ENCODE data around the gene DBH.

DBH gene

DNA sequence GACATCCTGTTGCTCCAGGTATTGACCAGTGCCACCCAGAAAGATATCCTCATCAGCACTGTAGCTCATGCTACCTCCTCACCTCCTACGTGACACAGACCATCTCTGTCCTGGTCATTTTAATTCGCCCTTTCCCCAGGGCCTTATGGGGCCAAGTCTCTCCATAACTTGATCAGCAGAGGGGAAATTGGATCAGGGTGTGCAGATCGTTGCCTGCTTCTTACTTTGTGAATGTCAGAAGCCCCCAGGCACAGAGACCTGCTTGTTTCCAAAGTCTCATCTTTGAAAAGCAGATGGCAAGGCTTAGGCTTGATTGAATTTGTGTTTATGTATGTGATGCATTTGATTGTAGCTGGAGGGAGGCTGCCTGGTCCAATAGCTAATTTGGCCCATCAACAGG is 8.8 kb upstream of the DBH start:
- Histone ChIP-seq H3K4me3 (ENCODE audit: insufficient read length, low read depth) (no peak overlapping the region), H3K9me3 (ENCODE audit: insufficient read depth, low read length) (peaks cover 24% of the 10 kb centered on the region; the same call in 1 of the 2 replicates), H3K27me3 (ENCODE audit: insufficient read depth, insufficient read length) (peaks cover 5% of the 10 kb centered on the region), H3K36me3 (ENCODE audit: insufficient read depth, insufficient read length, low read length) (no peaks in the 10 kb centered on the region), H3K9ac (ENCODE audit: insufficient read length, low read depth) (no peak overlapping the region), H3K4me1 (ENCODE audit: insufficient read depth, insufficient read length) (peaks cover 8% of the 10 kb centered on the region)
- DNase-seq (ENCODE audit: low read depth, low spot score) = no peak
- TF ChIP-seq SUZ12 (IDR thresholded peaks at IDR 0.05; ENCODE audit: extremely low read depth, insufficient read depth, insufficient read length) = no peak
- no peak for TF ChIP-seq YY1 (IDR thresholded peaks at IDR 0.05; ENCODE audit: insufficient read depth, insufficient read length)
- no peak for TF ChIP-seq ZNF274 (IDR thresholded peaks at IDR 0.05; ENCODE audit: low read depth, low read length)

GRCh38 chr9:133628766-133629165 is 7.4 kb upstream of the DBH start:
- peaks cover 24% of the 10 kb centered on the region; the same call in 1 of the 2 replicates for H3K9me3 ChIP-seq (ENCODE audit: insufficient read depth, low read length)
- TF ChIP-seq ZNF274 (IDR thresholded peaks at IDR 0.05; ENCODE audit: low read depth, low read length) (no peak), SUZ12 (IDR thresholded peaks at IDR 0.05; ENCODE audit: extremely low read depth, insufficient read depth, insufficient read length) (no peak), YY1 (IDR thresholded peaks at IDR 0.05; ENCODE audit: insufficient read depth, insufficient read length) (no peak)
- no peaks in the 10 kb centered on the region for H3K36me3 ChIP-seq (ENCODE audit: insufficient read depth, insufficient read length, low read length)
- no peak overlapping the region for H3K9ac ChIP-seq (ENCODE audit: insufficient read length, low read depth)
- no peak for DNase-seq (ENCODE audit: low read depth, low spot score)
- peaks cover 17% of the 10 kb centered on the region for H3K4me1 ChIP-seq (ENCODE audit: insufficient read depth, insufficient read length)
- H3K27me3 ChIP-seq (ENCODE audit: insufficient read depth, insufficient read length) = peaks cover 2% of the 10 kb centered on the region
- H3K4me3 ChIP-seq (ENCODE audit: insufficient read length, low read depth) = no peak overlapping the region

GRCh38 chr9:133629221-133630110 is 6.7 kb upstream of the DBH start:
- H3K9me3 ChIP-seq (ENCODE audit: insufficient read depth, low read length) = peaks cover 24% of the 10 kb centered on the region; the same call in 1 of the 2 replicates
- H3K4me3 ChIP-seq (ENCODE audit: insufficient read length, low read depth) = no peak overlapping the region
- DNase-seq (ENCODE audit: low read depth, low spot score) = no peak
- H3K4me1 ChIP-seq (ENCODE audit: insufficient read depth, insufficient read length) = peaks cover 22% of the 10 kb centered on the region
- TF ChIP-seq YY1 (IDR thresholded peaks at IDR 0.05; ENCODE audit: insufficient read depth, insufficient read length) = no peak
- no peak for TF ChIP-seq ZNF274 (IDR thresholded peaks at IDR 0.05; ENCODE audit: low read depth, low read length)
- no peak for TF ChIP-seq SUZ12 (IDR thresholded peaks at IDR 0.05; ENCODE audit: extremely low read depth, insufficient read depth, insufficient read length)
- H3K27me3 ChIP-seq (ENCODE audit: insufficient read depth, insufficient read length) = peaks cover 2% of the 10 kb centered on the region
- no peak overlapping the region for H3K9ac ChIP-seq (ENCODE audit: insufficient read length, low read depth)
- H3K36me3 ChIP-seq (ENCODE audit: insufficient read depth, insufficient read length, low read length) = no peaks in the 10 kb centered on the region

GRCh38 chr9:133631111-133631510 is 5.1 kb upstream of the DBH start:
- no peak for DNase-seq (ENCODE audit: low read depth, low spot score)
- TF ChIP-seq SUZ12 (IDR thresholded peaks at IDR 0.05; ENCODE audit: extremely low read depth, insufficient read depth, insufficient read length) = no peak
- no peak for TF ChIP-seq YY1 (IDR thresholded peaks at IDR 0.05; ENCODE audit: insufficient read depth, insufficient read length)
- TF ChIP-seq ZNF274 (IDR thresholded peaks at IDR 0.05; ENCODE audit: low read depth, low read length) = no peak
- Histone ChIP-seq H3K9ac (ENCODE audit: insufficient read length, low read depth) (no peak overlapping the region), H3K9me3 (ENCODE audit: insufficient read depth, low read length) (peaks cover 12% of the 10 kb centered on the region; the same call in 1 of the 2 replicates), H3K4me3 (ENCODE audit: insufficient read length, low read depth) (no peak overlapping the region), H3K27me3 (ENCODE audit: insufficient read depth, insufficient read length) (peaks cover 2% of the 10 kb centered on the region), H3K36me3 (ENCODE audit: insufficient read depth, insufficient read length, low read length) (no peaks in the 10 kb centered on the region), H3K4me1 (ENCODE audit: insufficient read depth, insufficient read length) (peaks cover 29% of the 10 kb centered on the region)

- TF ChIP-seq SUZ12 (IDR thresholded peaks at IDR 0.05; ENCODE audit: extremely low read depth, insufficient read depth, insufficient read length) (no peak), ZNF274 (IDR thresholded peaks at IDR 0.05; ENCODE audit: low read depth, low read length) (no peak), YY1 (IDR thresholded peaks at IDR 0.05; ENCODE audit: insufficient read depth, insufficient read length) (no peak)
- no peak overlapping the region for H3K9ac ChIP-seq (ENCODE audit: insufficient read length, low read depth)
- DNase-seq (ENCODE audit: low read depth, low spot score) = no peak
- H3K36me3 ChIP-seq (ENCODE audit: insufficient read depth, insufficient read length, low read length) = no peaks in the 10 kb centered on the region
- H3K4me1 ChIP-seq (ENCODE audit: insufficient read depth, insufficient read length) = peaks cover 33% of the 10 kb centered on the region
- H3K9me3 ChIP-seq (ENCODE audit: insufficient read depth, low read length) = no peaks in the 10 kb centered on the region
- no peak overlapping the region for H3K4me3 ChIP-seq (ENCODE audit: insufficient read length, low read depth)
- H3K27me3 ChIP-seq (ENCODE audit: insufficient read depth, insufficient read length) = peaks cover 4% of the 10 kb centered on the region
Observed at GRCh38 chr9:133632806-133633680, 3.1 kb upstream of the DBH start.

GRCh38 chr9:133633681-133634080 is 2.5 kb upstream of the DBH start:
- TF ChIP-seq YY1 (IDR thresholded peaks at IDR 0.05; ENCODE audit: insufficient read depth, insufficient read length) (no peak), ZNF274 (IDR thresholded peaks at IDR 0.05; ENCODE audit: low read depth, low read length) (no peak), SUZ12 (IDR thresholded peaks at IDR 0.05; ENCODE audit: extremely low read depth, insufficient read depth, insufficient read length) (no peak)
- peak overlapping the region; percentile 52 for H3K9ac ChIP-seq (ENCODE audit: insufficient read length, low read depth)
- H3K9me3 ChIP-seq (ENCODE audit: insufficient read depth, low read length) = no peaks in the 10 kb centered on the region
- peaks cover 4% of the 10 kb centered on the region for H3K27me3 ChIP-seq (ENCODE audit: insufficient read depth, insufficient read length)
- DNase-seq (ENCODE audit: low read depth, low spot score) = no peak
- no peak overlapping the region for H3K4me3 ChIP-seq (ENCODE audit: insufficient read length, low read depth)
- H3K4me1 ChIP-seq (ENCODE audit: insufficient read depth, insufficient read length) = peaks cover 33% of the 10 kb centered on the region
- no peaks in the 10 kb centered on the region for H3K36me3 ChIP-seq (ENCODE audit: insufficient read depth, insufficient read length, low read length)

All from NT2/D1 (cell line).